Measurements from ENCODE around the gene SNX33. TPM values are rescaled to one million over a fixed set of nuclear protein-coding genes. Genes with fewer than 3 reads are reported as not detected.

Gene SNX33
- total and polyA plus RNA-seq, 2 experiments from 2014 or later = 6.2 to 21.2 TPM

- TF ChIP-seq REST (IDR thresholded peaks at IDR 0.05; ENCODE audit: unreplicated experiment) = no peak
- no peak for TF ChIP-seq EZH2phosphoT487 (IDR thresholded peaks at IDR 0.05; ENCODE audit: unreplicated experiment)
- TF ChIP-seq CTCF (conservative IDR thresholded peaks at IDR 0.05; ENCODE audit: low read depth in 2 of 2) = no peak
Observed at GRCh38 chr15:75646944-75647364, 758 bp upstream of the SNX33 start (continued).

GRCh38 chr15:75648156-75649000 is 666 bp downstream of the SNX33 start:
- Mint-ChIP-seq H3K4me1 (peaks cover 61% of the 10 kb centered on the region), H3K36me3 (ENCODE audit: low read depth) (peaks cover 28% of the 10 kb centered on the region), H3K27ac (peak overlapping the region; percentile 99), H3K27me3 (ENCODE audit: insufficient read depth, low read depth, poor library complexity) (peaks cover 43% of the 10 kb centered on the region), H3K4me3 (peak overlapping the region; percentile 96), H3K9me3 (no peaks in the 10 kb centered on the region)
- ATAC-seq = peak; percentile 51
- TF ChIP-seq JUNB (IDR thresholded peaks at IDR 0.05; ENCODE audit: unreplicated experiment) (no peak), ZNF462 (CRISPR knock-in tag; IDR thresholded peaks at IDR 0.05) (no peak), EZH2 (IDR thresholded peaks at IDR 0.05; ENCODE audit: low read depth, unreplicated experiment) (no peak)
- H2AFZ ChIP-seq = peak overlapping the region; percentile 95
- H3F3A ChIP-seq (replicated peaks; ENCODE audit: low read depth) = peaks cover 31% of the 10 kb centered on the region
- H3K27ac ChIP-seq (ENCODE audit: low read depth) = peak overlapping the region; percentile 99
- peaks cover 27% of the 10 kb centered on the region for H3K4me1 ChIP-seq (ENCODE audit: insufficient read depth)
- H3K9me2 ChIP-seq (ENCODE audit: insufficient read depth) = no peaks in the 10 kb centered on the region
- H3K27me3 ChIP-seq (ENCODE audit: insufficient read depth) = peaks cover 17% of the 10 kb centered on the region
- peak overlapping the region; percentile 96 for H3K4me3 ChIP-seq
- peaks cover 42% of the 10 kb centered on the region for H3K79me2 ChIP-seq (replicated peaks; ENCODE audit: insufficient read depth)
- peaks cover 12% of the 10 kb centered on the region; the same call in 1 of the 2 replicates for H4K20me1 ChIP-seq (replicated peaks; ENCODE audit: insufficient read depth)
- peak overlapping the region; percentile 99 for H3K4me2 ChIP-seq
- peak; percentile 82 for DNase-seq (ENCODE audit: low spot score)
- H3K36me3 ChIP-seq (ENCODE audit: insufficient read depth) = no peaks in the 10 kb centered on the region
